ENCODE results near the gene CENPT. TPM values are rescaled to one million over a fixed set of nuclear protein-coding genes. Genes with fewer than 3 reads are reported as not detected.
A peak's percentile ranks its signal among the peaks of the same experiment; 100 is the strongest.

The CENPT gene
- 10 to 100 TPM; 37.3 to 44.4 (median 40.6) TPM for polyA plus RNA-seq (ENCODE audit: insufficient read length in 3 of 3)

- peak in 1 of 3 donors; percentile 35 for DNase-seq (ENCODE audit: low read depth in 3 of 3, low spot score in 2 of 3)
Measured at GRCh38 chr16:67847064-67847861, at the start of gene CENPT. CENPT (minus strand) TSS chr16:67847693; CDS start chr16:67833859, 13,834 bp downstream.

- DNase-seq (ENCODE audit: low read depth in 3 of 3, low spot score in 2 of 3), result no peak
Measured at GRCh38 chr16:67897231-67897630, 49.7 kb upstream of the CENPT start.

GRCh38 chr16:67893743-67894399 lies 46.4 kb upstream of the CENPT start:
- DNase-seq (ENCODE audit: low read depth in 3 of 3, low spot score in 2 of 3), result no peak

- peak; percentile 74 to 89 (median 81) for DNase-seq (ENCODE audit: low read depth in 3 of 3, low spot score in 2 of 3)
Measured at GRCh38 chr16:67892899-67893742, 45.6 kb upstream of the CENPT start, which contains the start of gene PSKH1. PSKH1 (plus strand) TSS chr16:67893254; CDS start chr16:67908750, 15,496 bp downstream.

GRCh38 chr16:67892375-67892774 lies 44.9 kb upstream of the CENPT start:
- DNase-seq (ENCODE audit: low read depth in 3 of 3, low spot score in 2 of 3), result no peak

- DNase-seq (ENCODE audit: low read depth in 3 of 3, low spot score in 2 of 3), result no peak
Measured at GRCh38 chr16:67888331-67888730, 40.8 kb upstream of the CENPT start.

GRCh38 chr16:67886387-67886786 lies 38.9 kb upstream of the CENPT start:
- DNase-seq (ENCODE audit: low read depth in 3 of 3, low spot score in 2 of 3), result no peak

- DNase-seq (ENCODE audit: low read depth in 3 of 3, low spot score in 2 of 3), result no peak
Measured at GRCh38 chr16:67885976-67886375, 38.5 kb upstream of the CENPT start.

- no peak for DNase-seq (ENCODE audit: low read depth in 3 of 3, low spot score in 2 of 3)
Measured at GRCh38 chr16:67885545-67885944, 38.1 kb upstream of the CENPT start.

- DNase-seq (ENCODE audit: low read depth in 3 of 3, low spot score in 2 of 3), result no peak
Measured at GRCh38 chr16:67884684-67885083, 37.2 kb upstream of the CENPT start, which contains the start of gene NRN1L. NRN1L (plus strand) TSS chr16:67884885; CDS start chr16:67884904, 19 bp downstream.

GRCh38 chr16:67883872-67884261 lies 36.4 kb upstream of the CENPT start:
- DNase-seq (ENCODE audit: low read depth in 3 of 3, low spot score in 2 of 3), result no peak

GRCh38 chr16:67883146-67883871 lies 35.8 kb upstream of the CENPT start:
- no peak for DNase-seq (ENCODE audit: low read depth in 3 of 3, low spot score in 2 of 3)

- DNase-seq (ENCODE audit: low read depth in 3 of 3, low spot score in 2 of 3), result no peak
Measured at GRCh38 chr16:67882374-67883145, 35.1 kb upstream of the CENPT start.

- DNase-seq (ENCODE audit: low read depth in 3 of 3, low spot score in 2 of 3), result no peak
Measured at GRCh38 chr16:67881621-67882161, 34.2 kb upstream of the CENPT start.

- DNase-seq (ENCODE audit: low read depth in 3 of 3, low spot score in 2 of 3), result no peak
Measured at GRCh38 chr16:67880584-67880983, 33.1 kb upstream of the CENPT start.

- no peak for DNase-seq (ENCODE audit: low read depth in 3 of 3, low spot score in 2 of 3)
Measured at GRCh38 chr16:67879936-67880335, 32.4 kb upstream of the CENPT start.

- DNase-seq (ENCODE audit: low read depth in 3 of 3, low spot score in 2 of 3), result no peak
Measured at GRCh38 chr16:67879462-67879861, 32.0 kb upstream of the CENPT start.

GRCh38 chr16:67878846-67879245 lies 31.4 kb upstream of the CENPT start:
- no peak for DNase-seq (ENCODE audit: low read depth in 3 of 3, low spot score in 2 of 3)

- DNase-seq (ENCODE audit: low read depth in 3 of 3, low spot score in 2 of 3), result no peak
Measured at GRCh38 chr16:67878232-67878631, 30.7 kb upstream of the CENPT start.
